ENCODE results near the gene APLP2. TPM values are rescaled to one million over a fixed set of nuclear protein-coding genes. Genes with fewer than 3 reads are reported as not detected.

The APLP2 gene
- polyA plus RNA-seq, 1 donor from 2014 or later, result 226 TPM

- no peaks in the 10 kb centered on the region for H3F3A ChIP-seq (ENCODE audit: insufficient read depth, low read length, poor library complexity, severe bottlenecking)
- no peaks in the 10 kb centered on the region for H3K9me2 ChIP-seq (ENCODE audit: insufficient read depth, low read length)
- no peaks in the 10 kb centered on the region for H4K20me1 ChIP-seq (ENCODE audit: insufficient read depth)
Observed at GRCh38 chr11:130074736-130075135, 5.0 kb downstream of the APLP2 start.

GRCh38 chr11:130076778-130077481 is 7.2 kb downstream of the APLP2 start:
- Histone ChIP-seq H3K36me3 (ENCODE audit: insufficient read depth, low read length) (no peaks in the 10 kb centered on the region), H3K4me2 (ENCODE audit: low read length) (no peak overlapping the region), H4K20me1 (ENCODE audit: insufficient read depth) (no peaks in the 10 kb centered on the region), H3K9me2 (ENCODE audit: insufficient read depth, low read length) (no peaks in the 10 kb centered on the region), H3K27ac (ENCODE audit: low read length) (no peak overlapping the region), H3K4me3 (ENCODE audit: low read length) (no peak overlapping the region), H3F3A (ENCODE audit: insufficient read depth, low read length, poor library complexity, severe bottlenecking) (no peaks in the 10 kb centered on the region), H2AFZ (ENCODE audit: low read depth, low read length) (no peak overlapping the region), H3K9ac (ENCODE audit: low read length) (no peak overlapping the region), H3K9me3 (ENCODE audit: low read length) (no peaks in the 10 kb centered on the region), H3K79me2 (replicated peaks; ENCODE audit: insufficient read depth, low read length) (peaks cover 99% of the 10 kb centered on the region), H3K27me3 (ENCODE audit: insufficient read depth, low read depth, low read length) (no peaks in the 10 kb centered on the region)
- TF ChIP-seq REST (IDR thresholded peaks at IDR 0.05; ENCODE audit: borderline replicate concordance) (no peak), MXI1 (conservative IDR thresholded peaks at IDR 0.05; ENCODE audit: poor library complexity, severe bottlenecking) (no peak), TAF1 (IDR thresholded peaks at IDR 0.05; ENCODE audit: low read depth) (no peak), CTCF (IDR thresholded peaks at IDR 0.05; ENCODE audit: poor library complexity, severe bottlenecking) (no peak), RAD21 (conservative IDR thresholded peaks at IDR 0.05) (no peak), EP300 (conservative IDR thresholded peaks at IDR 0.05; ENCODE audit: poor library complexity, severe bottlenecking) (no peak), SMC3 (conservative IDR thresholded peaks at IDR 0.05; ENCODE audit: poor library complexity) (no peak), EZH2 (IDR thresholded peaks at IDR 0.05; ENCODE audit: borderline replicate concordance, insufficient read depth, low read length, poor library complexity, severe bottlenecking) (no peak), POLR2AphosphoS5 (IDR thresholded peaks at IDR 0.05) (no peak)

More at GRCh38 chr11:130074736-130075135, 5.0 kb downstream of the APLP2 start:
- Histone ChIP-seq H2AFZ (ENCODE audit: low read depth, low read length) (no peak overlapping the region), H3K27ac (ENCODE audit: low read length) (no peak overlapping the region), H3K27me3 (ENCODE audit: insufficient read depth, low read depth, low read length) (no peaks in the 10 kb centered on the region), H3K9me3 (ENCODE audit: low read length) (no peaks in the 10 kb centered on the region), H3K36me3 (ENCODE audit: insufficient read depth, low read length) (no peaks in the 10 kb centered on the region), H3K4me3 (ENCODE audit: low read length) (no peak overlapping the region), H3K79me2 (replicated peaks; ENCODE audit: insufficient read depth, low read length) (peaks cover 91% of the 10 kb centered on the region), H3K9ac (ENCODE audit: low read length) (no peak overlapping the region), H3K4me2 (ENCODE audit: low read length) (no peak overlapping the region)
- TF ChIP-seq TAF1 (IDR thresholded peaks at IDR 0.05; ENCODE audit: low read depth), result no peak

Measured in neural cell (in vitro differentiated cells).